SK-N-SH treated with all-trans-retinoic acid at 6 μM for 48 hours (cell line): Measurements from ENCODE around the gene SPEN.

Experiments
- ATAC-seq: fragments of 200-7000 bp; cut with Tn5 transposase; 3 replicates; pipeline ENCODE4 v1.9.1; 2020; ENCODE audit warnings: mild to moderate bottlenecking, moderate library complexity
- ARNTL ChIP-seq: fragments of 450-650 bp; formaldehyde crosslinking; IDR thresholded peaks from 2 replicates; pipeline ENCODE4 v1.5.0; 2020; ENCODE audit warnings: low read depth, mild to moderate bottlenecking, moderate library complexity, borderline replicate concordance
- CSDC2 ChIP-seq: fragments of 250-450 bp; sonication (Bioruptor Pico); IDR thresholded peaks from 2 replicates; pipeline ENCODE4 v1.5.0; 2020; ENCODE audit warnings: mild to moderate bottlenecking, moderate library complexity
- ESRRG ChIP-seq: fragments of 250-450 bp; sonication (Bioruptor Pico); IDR thresholded peaks from 2 replicates; pipeline ENCODE4 v1.6.1; 2021; ENCODE audit warnings: mild to moderate bottlenecking
- GLIS3 ChIP-seq: fragments of 250-450 bp; sonication (Bioruptor Pico); IDR thresholded peaks from 2 replicates; pipeline ENCODE4 v1.5.0; 2020; ENCODE audit warnings: mild to moderate bottlenecking, moderate library complexity
- ISL1 ChIP-seq: fragments of 250-450 bp; sonication (Bioruptor Pico); IDR thresholded peaks from 2 replicates; pipeline ENCODE4 v2.1.2; 2022; ENCODE audit warnings: mild to moderate bottlenecking, moderate library complexity
- PPARA ChIP-seq: fragments of 250-450 bp; sonication (Bioruptor Pico); IDR thresholded peaks from 2 replicates; pipeline ENCODE4 v1.5.0; 2020; ENCODE audit warnings: mild to moderate bottlenecking, borderline replicate concordance
- RARB ChIP-seq: fragments of 250-450 bp; sonication (Bioruptor Pico); IDR thresholded peaks from 2 replicates; pipeline ENCODE4 v1.8.0; 2021; ENCODE audit warnings: mild to moderate bottlenecking, moderate library complexity
- SNAI2 ChIP-seq: fragments of 250-450 bp; sonication (Bioruptor Pico); IDR thresholded peaks from 2 replicates; pipeline ENCODE4 v1.5.0; 2020; ENCODE audit warnings: mild to moderate bottlenecking, moderate library complexity
- TCF4 ChIP-seq: fragments of 250-450 bp; sonication (Bioruptor Pico); IDR thresholded peaks from 2 replicates; pipeline ENCODE4 v1.8.0; 2021; ENCODE audit warnings: mild to moderate bottlenecking, moderate library complexity, borderline replicate concordance
- TOX ChIP-seq: fragments of 250-450 bp; sonication (Bioruptor Pico); IDR thresholded peaks from 2 replicates; pipeline ENCODE4 v1.8.0; 2021; ENCODE audit warnings: mild to moderate bottlenecking, moderate library complexity, borderline replicate concordance
- ZC3H10 ChIP-seq: fragments of 250-450 bp; sonication (Bioruptor Pico); IDR thresholded peaks from 2 replicates; pipeline ENCODE4 v1.5.1; 2021; ENCODE audit warnings: mild to moderate bottlenecking, moderate library complexity
- ZFP3 ChIP-seq: fragments of 250-450 bp; sonication (Bioruptor Pico); IDR thresholded peaks from 2 replicates; pipeline ENCODE4 v1.5.0; 2020; ENCODE audit warnings: mild to moderate bottlenecking, moderate library complexity
- ZFP30 ChIP-seq: fragments of 450-650 bp; formaldehyde crosslinking; IDR thresholded peaks from 2 replicates; pipeline ENCODE4 v1.5.0; 2022; ENCODE audit warnings: mild to moderate bottlenecking, moderate library complexity
- ZNF565 ChIP-seq: fragments of 450-650 bp; formaldehyde crosslinking; conservative IDR thresholded peaks from 2 replicates; pipeline ENCODE4 v1.5.0; 2020; ENCODE audit warnings: low read depth, mild to moderate bottlenecking, moderate library complexity
- ZNF8 ChIP-seq: fragments of 450-650 bp; formaldehyde crosslinking; IDR thresholded peaks from 2 replicates; pipeline ENCODE4 v1.5.0; 2020; ENCODE audit warnings: mild to moderate bottlenecking, moderate library complexity
- TF ChIP-seq, protein P1 (sequence below): fragments of 250-450 bp; sonication (Bioruptor Pico); IDR thresholded peaks from 2 replicates; pipeline ENCODE4 v1.5.1; 2020; ENCODE audit warnings: low read depth, mild to moderate bottlenecking, moderate library complexity
- TF ChIP-seq, protein P2 (sequence below): fragments of 250-450 bp; sonication (Bioruptor Pico); IDR thresholded peaks from 2 replicates; pipeline ENCODE4 v1.8.0; 2020; ENCODE audit warnings: mild to moderate bottlenecking, moderate library complexity, borderline replicate concordance
- TF ChIP-seq, protein P3 (sequence below): fragments of 250-450 bp; sonication (Bioruptor Pico); IDR thresholded peaks from 2 replicates; pipeline ENCODE4 v1.5.1; 2021; ENCODE audit warnings: mild to moderate bottlenecking, moderate library complexity
- TF ChIP-seq, protein P4 (sequence below): fragments of 250-450 bp; sonication (Bioruptor Pico); IDR thresholded peaks from 2 replicates; pipeline ENCODE4 v1.5.0; 2020; ENCODE audit warnings: mild to moderate bottlenecking, moderate library complexity

Gene SPEN

DNA sequence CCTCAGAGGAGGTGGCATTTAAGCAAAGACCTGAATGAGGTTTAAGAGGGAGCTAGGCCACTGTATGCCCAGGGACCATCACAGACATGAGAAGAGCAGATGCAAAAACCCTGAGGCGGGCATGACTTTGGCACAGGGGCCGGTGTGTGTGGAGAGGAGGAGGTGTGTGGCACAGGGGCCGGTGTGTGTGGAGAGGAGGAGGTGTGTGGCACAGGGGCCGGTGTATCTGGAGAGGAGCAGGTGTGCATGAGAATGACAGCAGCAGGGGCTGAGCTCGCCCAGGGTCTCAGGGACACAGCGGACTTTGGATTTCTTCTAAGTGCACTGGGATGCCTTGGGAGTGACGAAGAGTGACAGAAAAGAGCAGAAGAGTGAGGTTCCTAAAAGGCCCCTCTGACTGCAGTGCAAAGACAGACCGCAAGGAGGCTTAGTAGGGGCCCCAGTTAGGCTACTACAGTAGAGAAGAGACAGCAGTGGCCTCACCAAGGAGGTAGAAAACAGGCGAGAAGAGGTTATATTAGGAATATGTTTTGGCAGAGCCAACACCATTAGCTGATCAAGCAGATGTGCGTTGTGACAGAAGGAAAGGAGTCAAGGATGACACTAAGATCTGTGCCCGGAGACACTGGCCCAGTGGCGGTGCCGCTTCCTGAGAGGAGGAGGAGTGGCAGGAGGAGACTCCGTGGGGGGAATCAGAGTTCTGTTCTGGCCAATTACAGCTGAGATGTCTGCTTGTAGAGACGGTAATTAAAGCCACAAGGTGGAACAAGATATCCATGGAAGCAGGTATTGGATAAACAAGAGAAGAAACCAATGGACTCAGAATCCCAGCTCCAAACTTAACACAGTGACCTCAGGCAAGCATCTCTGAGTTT is 110.0 kb downstream of the SPEN start:
- TF ChIP-seq SNAI2 (no peak), TCF4 (CRISPR knock-in tag) (no peak)
- ATAC-seq, result no peak

- no peak for ATAC-seq
- no peak for TF ChIP-seq SNAI2
- TF ChIP-seq ZNF565 (CRISPR knock-in tag), result no peak
- TF ChIP-seq, protein P1, sequence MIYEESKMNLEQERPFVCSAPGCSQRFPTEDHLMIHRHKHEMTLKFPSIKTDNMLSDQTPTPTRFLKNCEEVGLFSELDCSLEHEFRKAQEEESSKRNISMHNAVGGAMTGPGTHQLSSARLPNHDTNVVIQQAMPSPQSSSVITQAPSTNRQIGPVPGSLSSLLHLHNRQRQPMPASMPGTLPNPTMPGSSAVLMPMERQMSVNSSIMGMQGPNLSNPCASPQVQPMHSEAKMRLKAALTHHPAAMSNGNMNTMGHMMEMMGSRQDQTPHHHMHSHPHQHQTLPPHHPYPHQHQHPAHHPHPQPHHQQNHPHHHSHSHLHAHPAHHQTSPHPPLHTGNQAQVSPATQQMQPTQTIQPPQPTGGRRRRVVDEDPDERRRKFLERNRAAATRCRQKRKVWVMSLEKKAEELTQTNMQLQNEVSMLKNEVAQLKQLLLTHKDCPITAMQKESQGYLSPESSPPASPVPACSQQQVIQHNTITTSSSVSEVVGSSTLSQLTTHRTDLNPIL, result no peak
- TF ChIP-seq, protein P2, sequence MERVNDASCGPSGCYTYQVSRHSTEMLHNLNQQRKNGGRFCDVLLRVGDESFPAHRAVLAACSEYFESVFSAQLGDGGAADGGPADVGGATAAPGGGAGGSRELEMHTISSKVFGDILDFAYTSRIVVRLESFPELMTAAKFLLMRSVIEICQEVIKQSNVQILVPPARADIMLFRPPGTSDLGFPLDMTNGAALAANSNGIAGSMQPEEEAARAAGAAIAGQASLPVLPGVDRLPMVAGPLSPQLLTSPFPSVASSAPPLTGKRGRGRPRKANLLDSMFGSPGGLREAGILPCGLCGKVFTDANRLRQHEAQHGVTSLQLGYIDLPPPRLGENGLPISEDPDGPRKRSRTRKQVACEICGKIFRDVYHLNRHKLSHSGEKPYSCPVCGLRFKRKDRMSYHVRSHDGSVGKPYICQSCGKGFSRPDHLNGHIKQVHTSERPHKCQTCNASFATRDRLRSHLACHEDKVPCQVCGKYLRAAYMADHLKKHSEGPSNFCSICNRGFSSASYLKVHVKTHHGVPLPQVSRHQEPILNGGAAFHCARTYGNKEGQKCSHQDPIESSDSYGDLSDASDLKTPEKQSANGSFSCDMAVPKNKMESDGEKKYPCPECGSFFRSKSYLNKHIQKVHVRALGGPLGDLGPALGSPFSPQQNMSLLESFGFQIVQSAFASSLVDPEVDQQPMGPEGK (CRISPR knock-in tag), result no peak
- TF ChIP-seq ZFP3 (CRISPR knock-in tag), result no peak
- TF ChIP-seq ESRRG (CRISPR knock-in tag), result no peak
- no peak for TF ChIP-seq GLIS3 (CRISPR knock-in tag)
- TF ChIP-seq ZC3H10 (CRISPR knock-in tag), result no peak
These were observed 110.6 kb downstream of the SPEN start for GRCh38 chr1:15958111-15958510.

- peak; percentile 12; the same call in 2 of the 3 replicates for ATAC-seq
- TF ChIP-seq RARB (CRISPR knock-in tag), result no peak
- TF ChIP-seq, all 23 proteins: peak for 0
These were observed 111.3 kb downstream of the SPEN start for GRCh38 chr1:15958793-15959192.

DNA sequence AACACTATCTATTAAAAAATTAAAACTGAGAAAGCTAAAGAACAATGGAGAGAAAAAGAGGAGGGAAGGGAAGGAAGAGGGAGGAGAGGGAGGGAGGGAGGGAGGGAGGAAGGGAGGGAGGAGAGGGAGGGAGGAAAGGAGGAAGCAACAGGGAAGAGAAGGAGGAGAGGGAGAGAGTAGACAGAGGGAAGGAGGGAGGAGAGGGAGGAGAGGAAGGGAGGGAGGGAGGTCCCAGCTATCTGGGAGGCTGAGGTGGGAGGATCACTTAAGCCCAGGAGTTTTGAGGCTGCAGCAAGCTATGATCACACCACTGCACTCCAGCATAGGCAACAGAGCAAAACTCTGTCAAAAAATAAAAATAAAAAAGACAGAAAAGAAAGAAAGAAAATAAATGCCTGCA is 111.9 kb downstream of the SPEN start:
- no peak for ATAC-seq
- TF ChIP-seq ZC3H10 (CRISPR knock-in tag), result no peak
- no peak for TF ChIP-seq ISL1 (CRISPR knock-in tag)
- TF ChIP-seq SNAI2, result no peak
- TF ChIP-seq TCF4 (CRISPR knock-in tag), result no peak
- no peak for TF ChIP-seq ZFP30 (CRISPR knock-in tag)
- no peak for TF ChIP-seq ZFP3 (CRISPR knock-in tag)
- TF ChIP-seq ESRRG (CRISPR knock-in tag), result no peak
- no peak for TF ChIP-seq RARB (CRISPR knock-in tag)
- TF ChIP-seq, protein P2 (CRISPR knock-in tag), result no peak
- no peak for TF ChIP-seq TOX (CRISPR knock-in tag)

DNA sequence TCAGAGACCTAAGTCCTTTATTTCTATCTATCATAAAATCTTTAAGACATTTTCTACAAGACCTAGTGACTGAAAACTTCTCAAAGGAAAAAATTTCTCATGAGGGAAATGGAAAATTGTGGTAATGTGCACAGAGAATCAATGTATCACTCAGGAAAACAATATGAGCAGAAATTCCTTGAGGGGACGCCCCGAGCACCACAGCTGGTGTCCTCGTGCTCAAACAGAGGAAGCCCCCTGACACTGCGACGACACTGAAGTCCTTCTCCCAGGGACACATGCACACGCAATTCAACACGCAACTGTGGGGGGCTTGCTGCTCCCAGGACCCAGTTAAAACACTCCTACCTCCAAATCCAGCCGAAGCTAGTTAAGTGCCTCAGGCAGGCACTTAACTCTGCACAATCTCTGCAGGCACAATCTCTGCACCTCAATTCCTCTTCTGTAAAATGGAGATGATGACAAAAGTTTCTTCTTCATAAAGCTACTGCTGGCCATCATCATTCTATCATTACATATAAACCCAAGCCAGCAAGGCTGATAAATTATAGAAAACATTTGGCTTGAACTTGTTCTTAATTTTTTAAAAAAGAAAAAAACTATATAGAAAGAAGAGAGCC is 112.4 kb downstream of the SPEN start:
- TF ChIP-seq, protein P3, sequence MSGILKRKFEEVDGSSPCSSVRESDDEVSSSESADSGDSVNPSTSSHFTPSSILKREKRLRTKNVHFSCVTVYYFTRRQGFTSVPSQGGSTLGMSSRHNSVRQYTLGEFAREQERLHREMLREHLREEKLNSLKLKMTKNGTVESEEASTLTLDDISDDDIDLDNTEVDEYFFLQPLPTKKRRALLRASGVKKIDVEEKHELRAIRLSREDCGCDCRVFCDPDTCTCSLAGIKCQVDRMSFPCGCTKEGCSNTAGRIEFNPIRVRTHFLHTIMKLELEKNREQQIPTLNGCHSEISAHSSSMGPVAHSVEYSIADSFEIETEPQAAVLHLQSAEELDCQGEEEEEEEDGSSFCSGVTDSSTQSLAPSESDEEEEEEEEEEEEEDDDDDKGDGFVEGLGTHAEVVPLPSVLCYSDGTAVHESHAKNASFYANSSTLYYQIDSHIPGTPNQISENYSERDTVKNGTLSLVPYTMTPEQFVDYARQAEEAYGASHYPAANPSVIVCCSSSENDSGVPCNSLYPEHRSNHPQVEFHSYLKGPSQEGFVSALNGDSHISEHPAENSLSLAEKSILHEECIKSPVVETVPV (CRISPR knock-in tag), result no peak
- TF ChIP-seq ARNTL (CRISPR knock-in tag), result no peak
- no peak for TF ChIP-seq PPARA (CRISPR knock-in tag)
- TF ChIP-seq, protein P4, sequence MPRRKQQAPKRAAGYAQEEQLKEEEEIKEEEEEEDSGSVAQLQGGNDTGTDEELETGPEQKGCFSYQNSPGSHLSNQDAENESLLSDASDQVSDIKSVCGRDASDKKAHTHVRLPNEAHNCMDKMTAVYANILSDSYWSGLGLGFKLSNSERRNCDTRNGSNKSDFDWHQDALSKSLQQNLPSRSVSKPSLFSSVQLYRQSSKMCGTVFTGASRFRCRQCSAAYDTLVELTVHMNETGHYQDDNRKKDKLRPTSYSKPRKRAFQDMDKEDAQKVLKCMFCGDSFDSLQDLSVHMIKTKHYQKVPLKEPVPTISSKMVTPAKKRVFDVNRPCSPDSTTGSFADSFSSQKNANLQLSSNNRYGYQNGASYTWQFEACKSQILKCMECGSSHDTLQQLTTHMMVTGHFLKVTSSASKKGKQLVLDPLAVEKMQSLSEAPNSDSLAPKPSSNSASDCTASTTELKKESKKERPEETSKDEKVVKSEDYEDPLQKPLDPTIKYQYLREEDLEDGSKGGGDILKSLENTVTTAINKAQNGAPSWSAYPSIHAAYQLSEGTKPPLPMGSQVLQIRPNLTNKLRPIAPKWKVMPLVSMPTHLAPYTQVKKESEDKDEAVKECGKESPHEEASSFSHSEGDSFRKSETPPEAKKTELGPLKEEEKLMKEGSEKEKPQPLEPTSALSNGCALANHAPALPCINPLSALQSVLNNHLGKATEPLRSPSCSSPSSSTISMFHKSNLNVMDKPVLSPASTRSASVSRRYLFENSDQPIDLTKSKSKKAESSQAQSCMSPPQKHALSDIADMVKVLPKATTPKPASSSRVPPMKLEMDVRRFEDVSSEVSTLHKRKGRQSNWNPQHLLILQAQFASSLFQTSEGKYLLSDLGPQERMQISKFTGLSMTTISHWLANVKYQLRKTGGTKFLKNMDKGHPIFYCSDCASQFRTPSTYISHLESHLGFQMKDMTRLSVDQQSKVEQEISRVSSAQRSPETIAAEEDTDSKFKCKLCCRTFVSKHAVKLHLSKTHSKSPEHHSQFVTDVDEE, result no peak
- TF ChIP-seq ZFP3 (CRISPR knock-in tag), result no peak
- TF ChIP-seq SNAI2, result no peak
- TF ChIP-seq CSDC2 (CRISPR knock-in tag), result no peak
- TF ChIP-seq, protein P1, result no peak
- TF ChIP-seq ZNF8 (CRISPR knock-in tag), result no peak
- ATAC-seq, result no peak
